KOPT-K1 (cell line): ENCODE measurements around the gene PHF21A.
A peak's percentile ranks its signal among the peaks of the same experiment; 100 is the strongest.

Experiments used
- H3K27ac ChIP-seq: fragments of 200-600 bp; sonication (generic); 2 replicates; pipeline ENCODE4 v1.5.1; 2016; ENCODE audit warnings: antibody characterized with exemption, mild to moderate bottlenecking, low read depth, low read length; ENCODE audit not compliant: poor library complexity, severe bottlenecking
- H3K36me3 ChIP-seq: fragments of 200-600 bp; sonication (generic); 2 replicates; pipeline ENCODE4 v1.5.1; 2017; ENCODE audit warnings: antibody characterized with exemption, mild to moderate bottlenecking, low read length, moderate library complexity; ENCODE audit not compliant: insufficient read depth
- H3K9me3 ChIP-seq: fragments of 200-600 bp; sonication (generic); 2 replicates; pipeline ENCODE4 v1.5.1; 2017; ENCODE audit warnings: antibody characterized with exemption, low read length, mild to moderate bottlenecking; ENCODE audit not compliant: insufficient read depth, poor library complexity, severe bottlenecking

Gene PHF21A

DNA sequence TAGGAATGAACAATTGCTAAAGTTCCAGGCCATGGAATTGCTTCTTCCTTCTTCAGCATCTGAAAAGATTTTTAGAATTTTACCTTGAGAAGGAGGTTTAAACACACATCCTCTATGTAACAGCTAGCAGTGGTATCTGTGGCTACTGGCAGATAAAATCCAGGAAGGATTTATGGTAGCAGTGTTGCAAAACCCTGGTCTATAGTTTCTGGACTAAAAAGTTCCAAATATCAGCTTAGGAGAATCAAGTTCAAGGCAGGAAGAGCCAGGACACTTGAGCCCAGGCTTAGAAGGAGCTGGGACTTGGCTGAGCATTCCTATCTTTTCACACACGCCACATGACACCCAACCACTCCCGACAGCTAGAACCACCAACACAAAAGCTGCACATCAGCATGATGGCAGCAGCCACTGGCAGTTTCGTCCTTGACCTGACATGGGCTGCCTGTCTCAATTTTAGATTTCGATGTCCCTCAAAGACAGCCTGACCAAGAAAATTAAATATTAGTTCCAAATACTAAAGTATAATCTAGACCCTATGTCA lies 184.7 kb downstream of the PHF21A start:
- Histone ChIP-seq H3K27ac (no peak overlapping the region), H3K9me3 (no peaks in the 10 kb centered on the region), H3K36me3 (peaks cover 58% of the 10 kb centered on the region)

DNA sequence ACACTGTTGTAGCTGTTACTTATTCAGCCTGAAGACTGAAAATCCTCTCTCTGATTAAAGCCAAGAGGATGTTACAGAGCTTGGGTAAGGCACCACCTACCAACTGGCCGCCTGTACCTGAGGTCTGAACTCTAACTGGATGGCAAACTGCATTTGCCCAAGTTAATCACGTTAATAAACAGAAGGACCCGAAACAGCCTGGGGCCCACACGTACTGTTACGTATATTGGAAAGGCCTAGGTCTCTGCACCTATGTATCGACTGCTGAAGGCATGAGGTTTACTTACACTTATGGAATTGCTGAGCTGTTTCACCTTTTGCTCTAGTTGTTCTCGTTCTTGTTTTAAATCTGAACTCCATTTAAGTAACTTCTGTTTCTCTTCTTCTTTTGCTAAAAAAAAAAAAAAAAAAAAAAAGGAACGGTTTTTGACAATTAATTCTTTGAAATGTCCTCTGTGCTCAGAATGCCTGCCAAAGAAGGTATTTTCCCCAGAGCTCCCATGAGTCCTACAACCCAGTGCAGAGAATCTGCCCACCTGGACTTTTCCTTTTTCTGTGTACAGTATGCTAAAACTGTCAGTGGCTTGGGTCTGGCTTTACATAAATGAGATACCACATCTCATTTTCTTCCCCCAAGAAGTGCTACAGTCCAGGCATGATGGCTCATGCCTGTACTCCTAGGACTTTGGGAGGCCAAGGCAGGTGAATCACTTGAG lies 185.7 kb downstream of the PHF21A start:
- no peaks in the 10 kb centered on the region for H3K9me3 ChIP-seq
- H3K27ac ChIP-seq = no peak overlapping the region
- peaks cover 58% of the 10 kb centered on the region for H3K36me3 ChIP-seq

DNA sequence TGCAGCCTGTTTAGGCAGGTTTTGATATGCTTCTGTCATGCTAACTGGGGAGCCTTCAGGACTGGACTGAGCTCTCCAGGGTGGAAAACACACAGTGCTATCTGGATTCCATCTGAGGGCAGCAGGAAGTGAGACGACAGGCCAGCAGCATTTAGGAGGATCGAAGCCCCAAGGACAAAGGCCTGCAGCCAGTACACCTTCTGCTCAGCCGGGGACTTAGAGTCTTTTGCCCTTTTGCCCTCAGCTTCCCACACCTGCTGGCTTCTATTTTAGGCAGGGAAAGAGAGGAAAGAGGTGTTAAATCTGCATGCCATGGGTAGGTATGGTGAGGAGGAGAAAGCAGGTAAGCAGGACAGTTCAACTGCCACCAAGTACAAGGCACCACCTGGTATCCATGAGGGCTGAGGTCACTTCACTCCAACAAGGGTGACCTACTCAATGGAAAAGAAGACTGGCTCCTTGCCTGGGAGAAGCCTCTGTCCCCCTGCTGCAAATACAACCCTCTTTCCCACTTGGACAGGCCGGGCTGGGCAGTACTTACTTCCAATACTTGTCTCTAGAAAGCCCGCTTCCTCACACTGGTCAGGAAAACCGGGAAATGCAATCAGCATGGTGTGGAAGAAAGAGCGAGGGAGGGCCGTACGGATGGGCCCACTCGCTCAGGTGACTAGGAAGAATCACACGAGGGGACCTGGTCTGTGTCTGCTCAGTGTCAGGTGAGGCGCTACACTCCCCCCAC lies 186.5 kb downstream of the PHF21A start:
- Histone ChIP-seq H3K9me3 (no peaks in the 10 kb centered on the region), H3K27ac (no peak overlapping the region), H3K36me3 (peaks cover 58% of the 10 kb centered on the region)

DNA sequence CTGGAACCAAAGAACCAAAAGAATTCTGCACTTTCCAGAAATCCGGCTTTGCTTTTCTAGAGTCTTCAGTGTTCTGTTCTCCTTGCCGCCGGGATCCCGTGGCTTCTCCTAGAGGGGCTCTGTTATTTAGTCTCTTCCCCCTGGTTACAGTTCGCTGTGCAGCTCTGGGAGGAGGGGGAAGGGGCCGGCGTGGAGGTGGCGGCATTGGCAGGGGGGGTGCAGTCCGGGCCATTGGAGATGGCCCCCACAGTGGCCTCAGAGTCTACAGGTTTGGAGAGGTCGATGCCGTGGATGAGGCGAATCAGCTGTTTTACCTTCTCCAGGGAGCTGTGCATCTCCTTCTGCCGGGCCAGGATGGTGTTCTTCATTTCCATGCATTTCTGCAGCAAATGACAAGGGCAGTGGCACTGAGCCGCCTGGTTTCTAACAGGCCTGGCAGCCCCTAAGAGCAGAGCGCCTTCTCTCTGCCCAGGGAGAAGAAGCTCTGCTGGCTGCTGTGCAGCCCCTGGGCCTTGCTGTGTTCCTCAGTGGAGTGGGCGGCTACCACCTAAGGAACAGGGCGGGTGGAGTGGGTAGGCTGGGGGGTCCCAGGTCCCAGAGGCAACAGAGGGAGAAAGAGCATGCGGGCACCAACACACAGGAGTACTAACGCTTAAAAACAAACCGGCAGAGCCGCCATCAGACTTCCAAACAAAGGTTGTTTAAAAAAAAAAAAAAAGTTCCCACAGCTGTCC lies 187.2 kb downstream of the PHF21A start:
- Histone ChIP-seq H3K9me3 (no peaks in the 10 kb centered on the region), H3K36me3 (peaks cover 58% of the 10 kb centered on the region), H3K27ac (no peak overlapping the region)

DNA sequence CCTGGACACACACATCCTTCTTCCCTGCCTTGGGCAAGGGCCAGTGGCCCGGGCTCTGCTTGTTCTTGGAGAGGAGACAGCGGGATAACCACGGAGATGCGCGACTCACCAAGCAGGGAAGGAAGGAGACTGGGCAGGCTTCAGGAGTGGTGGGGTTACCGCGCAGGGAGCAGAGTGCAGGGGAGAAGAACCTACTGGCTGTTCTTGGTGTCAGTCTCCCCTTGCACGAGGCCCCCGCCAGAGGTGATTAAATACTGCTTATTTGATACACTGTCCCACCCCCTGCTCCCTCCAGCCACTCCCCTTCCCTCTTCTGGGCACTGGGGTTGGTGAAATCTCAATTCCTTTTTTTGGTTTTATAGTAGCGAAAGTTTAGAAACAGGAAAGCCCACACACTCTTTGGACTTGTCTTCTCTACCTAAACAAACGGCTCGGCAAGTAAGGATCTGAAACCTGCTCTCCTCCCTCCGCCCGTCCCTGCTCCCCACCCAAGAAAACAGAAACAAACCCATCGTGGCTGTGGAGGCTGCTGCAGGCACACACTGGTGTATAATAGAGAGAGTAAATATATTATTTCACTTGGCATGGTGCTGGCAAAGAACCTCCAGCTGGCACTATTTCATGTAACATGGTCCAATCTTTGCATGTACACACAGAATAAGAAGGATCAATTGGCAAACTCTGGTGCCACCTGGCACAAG lies 188.0 kb downstream of the PHF21A start:
- H3K36me3 ChIP-seq = peaks cover 57% of the 10 kb centered on the region
- H3K9me3 ChIP-seq = no peaks in the 10 kb centered on the region

DNA sequence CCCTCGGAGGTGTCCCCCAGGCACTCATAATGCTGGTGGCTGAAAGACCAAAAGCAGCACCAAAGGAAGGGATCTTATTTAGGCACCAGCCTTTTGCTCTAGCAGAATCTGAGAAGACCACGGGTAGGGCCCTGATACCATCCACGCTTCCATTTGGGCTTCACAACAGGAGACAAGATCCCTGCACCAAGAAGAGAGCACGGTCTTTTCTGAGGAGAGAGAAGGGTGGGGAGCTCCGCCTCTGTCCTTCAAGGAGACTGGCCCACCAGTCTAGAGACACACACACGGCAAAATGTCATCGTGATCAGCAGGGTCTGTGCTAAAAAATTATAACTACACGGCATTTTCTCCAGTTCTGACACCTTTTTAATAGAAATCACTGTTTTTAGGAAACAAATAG lies 189.0 kb downstream of the PHF21A start:
- H3K36me3 ChIP-seq = peaks cover 48% of the 10 kb centered on the region
- no peak overlapping the region for H3K27ac ChIP-seq
- no peaks in the 10 kb centered on the region for H3K9me3 ChIP-seq

More for the DNA sequence above, 188.0 kb downstream of the PHF21A start:
- no peak overlapping the region for H3K27ac ChIP-seq

DNA sequence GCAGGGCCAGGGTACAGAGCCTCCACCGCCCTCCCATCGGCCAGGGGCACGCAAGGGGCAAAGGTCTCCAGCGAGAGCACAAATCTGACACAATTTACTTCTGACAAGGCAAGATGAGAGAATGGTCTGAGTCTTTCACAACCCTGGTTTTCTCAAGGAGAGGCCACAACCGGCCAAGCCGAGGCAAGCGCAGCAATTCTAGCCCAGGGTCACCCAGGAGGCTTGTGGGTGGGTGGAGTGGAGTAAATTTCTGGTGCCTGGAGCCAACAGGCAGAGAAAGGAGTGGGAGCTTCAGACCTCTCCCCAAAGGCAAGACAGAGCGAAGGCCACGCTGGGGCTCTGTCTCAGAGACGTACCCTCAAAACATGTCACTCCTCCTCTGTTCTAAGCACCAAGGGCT lies 189.5 kb downstream of the PHF21A start:
- Histone ChIP-seq H3K36me3 (peaks cover 44% of the 10 kb centered on the region), H3K9me3 (no peaks in the 10 kb centered on the region), H3K27ac (no peak overlapping the region)

DNA sequence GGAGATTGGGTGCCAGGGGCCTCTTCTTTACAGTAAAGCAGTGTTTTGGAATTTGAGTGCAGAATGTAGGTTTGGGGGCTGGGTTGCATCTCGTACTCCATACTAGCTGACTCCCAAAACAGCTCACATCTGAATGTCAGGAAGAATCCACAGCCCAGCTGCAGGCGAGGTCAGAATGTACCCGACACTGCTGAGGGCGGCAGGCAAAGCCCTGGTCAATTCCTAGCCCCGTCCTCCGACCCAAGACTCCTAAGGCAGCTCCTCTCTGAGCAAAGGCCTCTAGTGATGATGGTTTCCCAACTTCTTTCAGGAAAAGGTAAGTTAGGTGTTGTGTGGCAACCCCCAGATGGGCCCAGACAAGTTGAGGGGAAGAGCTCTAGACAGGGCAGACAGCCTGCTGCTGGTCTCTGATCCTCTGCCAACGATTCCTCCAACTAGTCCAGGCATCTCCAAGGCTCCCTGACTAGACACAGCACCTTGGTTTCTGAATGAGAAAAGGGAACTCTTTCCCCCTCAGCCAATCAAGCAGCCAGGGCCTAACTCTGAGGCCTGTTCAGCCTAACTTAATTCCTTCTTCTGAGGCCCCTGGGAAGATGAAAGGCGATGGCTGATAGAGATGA lies 190.2 kb downstream of the PHF21A start:
- no peak overlapping the region for H3K27ac ChIP-seq
- peaks cover 37% of the 10 kb centered on the region for H3K36me3 ChIP-seq
- H3K9me3 ChIP-seq = no peaks in the 10 kb centered on the region

DNA sequence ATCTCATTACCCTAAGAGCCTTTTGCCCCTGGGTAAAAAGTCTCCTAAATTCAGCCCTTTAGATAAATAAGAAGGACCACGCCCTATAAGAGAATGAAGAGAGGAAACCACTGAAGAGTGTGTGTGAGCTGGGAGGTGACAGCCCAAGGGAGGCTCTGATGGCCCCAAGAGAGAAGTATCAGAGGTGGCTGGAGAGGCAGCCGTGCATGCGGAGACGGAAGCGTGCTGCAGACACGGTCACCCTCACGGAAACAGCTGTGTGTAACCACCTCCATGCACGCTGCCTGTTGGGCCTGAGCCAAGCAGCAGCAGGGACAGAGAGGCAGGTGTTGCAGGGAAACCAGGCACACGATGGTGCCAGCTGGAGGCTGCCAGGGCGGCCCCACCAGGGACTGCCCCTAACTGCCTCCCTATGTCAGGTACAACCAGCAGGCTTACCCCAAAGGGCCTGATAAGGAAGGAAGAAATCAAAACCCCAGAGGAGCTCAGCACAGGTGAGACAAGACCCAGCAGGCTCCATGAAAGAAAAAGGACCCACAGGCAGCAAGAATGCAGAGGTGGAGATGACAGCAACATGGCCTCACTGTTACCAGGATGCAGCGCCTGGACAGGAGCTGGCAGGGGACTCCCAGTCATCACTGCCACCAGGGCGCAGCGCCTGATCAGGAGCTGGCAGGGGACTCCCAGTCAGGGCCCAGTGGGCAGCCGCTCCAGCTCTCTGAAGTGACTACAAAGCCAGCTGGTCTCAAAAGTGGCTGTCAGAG lies 191.0 kb downstream of the PHF21A start:
- Histone ChIP-seq H3K36me3 (peaks cover 29% of the 10 kb centered on the region), H3K9me3 (no peaks in the 10 kb centered on the region), H3K27ac (no peak overlapping the region)

DNA sequence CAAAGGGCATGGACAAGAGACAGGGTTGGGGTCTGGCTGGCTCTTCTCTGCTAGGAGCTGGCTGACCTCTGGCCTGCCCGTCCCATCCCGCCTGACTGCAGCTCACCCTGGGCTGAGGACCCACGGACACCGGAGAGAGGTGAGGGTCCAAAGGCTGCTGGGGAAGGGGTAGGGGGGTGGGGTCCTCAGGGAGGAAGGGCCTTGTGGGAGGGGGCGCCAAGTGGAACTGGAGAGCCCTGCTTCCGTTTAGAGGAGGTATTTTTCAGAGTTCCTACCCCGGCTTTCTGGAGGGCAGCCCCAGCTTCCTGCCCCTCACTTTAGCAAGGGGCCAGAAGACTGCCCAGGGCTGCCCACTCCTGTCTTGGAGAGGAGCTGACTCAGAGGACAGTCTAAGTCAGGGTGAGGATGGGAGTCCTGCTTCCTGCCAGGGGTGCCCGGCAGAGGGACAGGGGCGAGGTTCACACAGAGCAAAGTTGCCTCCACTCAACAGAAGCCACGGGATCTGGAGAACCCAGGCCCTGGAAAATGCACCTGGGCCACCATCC lies 191.7 kb downstream of the PHF21A start:
- H3K9me3 ChIP-seq = no peaks in the 10 kb centered on the region
- H3K36me3 ChIP-seq = peaks cover 22% of the 10 kb centered on the region
- no peak overlapping the region for H3K27ac ChIP-seq

DNA sequence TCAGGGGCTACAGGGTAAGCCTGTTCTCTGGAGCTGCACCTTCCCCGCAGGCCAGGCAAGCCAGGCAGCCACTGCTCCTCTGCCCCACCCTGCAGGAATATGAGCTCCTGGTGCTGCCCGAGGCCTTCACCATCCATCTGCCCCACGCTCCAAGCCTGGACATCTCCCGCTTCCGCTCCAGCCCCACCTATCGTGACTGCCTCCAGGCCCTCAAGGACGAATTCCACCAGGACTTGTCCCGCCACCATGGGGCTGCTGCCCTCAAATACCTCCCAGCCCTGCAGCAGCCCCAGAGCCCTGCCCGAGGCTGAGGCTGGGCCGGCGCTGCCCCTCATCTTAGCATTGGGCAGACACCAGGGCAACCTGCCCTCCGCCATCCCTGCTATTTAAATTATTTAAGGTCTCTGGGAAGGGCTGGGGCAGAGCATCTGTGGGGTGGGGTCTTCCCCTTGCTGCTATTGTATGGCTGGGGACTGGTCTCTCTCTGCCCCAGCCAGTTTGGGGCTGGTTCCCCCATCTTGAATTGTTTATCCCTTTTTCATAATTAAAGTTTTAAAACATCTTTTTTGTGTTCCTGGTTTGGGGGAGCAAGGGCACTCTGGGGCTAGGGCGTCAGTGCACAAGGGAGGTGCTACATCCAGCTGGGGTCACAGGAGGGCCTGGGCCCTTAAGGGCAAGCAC lies 192.6 kb downstream of the PHF21A start:
- no peaks in the 10 kb centered on the region for H3K9me3 ChIP-seq
- no peak overlapping the region for H3K27ac ChIP-seq
- H3K36me3 ChIP-seq = peaks cover 13% of the 10 kb centered on the region

DNA sequence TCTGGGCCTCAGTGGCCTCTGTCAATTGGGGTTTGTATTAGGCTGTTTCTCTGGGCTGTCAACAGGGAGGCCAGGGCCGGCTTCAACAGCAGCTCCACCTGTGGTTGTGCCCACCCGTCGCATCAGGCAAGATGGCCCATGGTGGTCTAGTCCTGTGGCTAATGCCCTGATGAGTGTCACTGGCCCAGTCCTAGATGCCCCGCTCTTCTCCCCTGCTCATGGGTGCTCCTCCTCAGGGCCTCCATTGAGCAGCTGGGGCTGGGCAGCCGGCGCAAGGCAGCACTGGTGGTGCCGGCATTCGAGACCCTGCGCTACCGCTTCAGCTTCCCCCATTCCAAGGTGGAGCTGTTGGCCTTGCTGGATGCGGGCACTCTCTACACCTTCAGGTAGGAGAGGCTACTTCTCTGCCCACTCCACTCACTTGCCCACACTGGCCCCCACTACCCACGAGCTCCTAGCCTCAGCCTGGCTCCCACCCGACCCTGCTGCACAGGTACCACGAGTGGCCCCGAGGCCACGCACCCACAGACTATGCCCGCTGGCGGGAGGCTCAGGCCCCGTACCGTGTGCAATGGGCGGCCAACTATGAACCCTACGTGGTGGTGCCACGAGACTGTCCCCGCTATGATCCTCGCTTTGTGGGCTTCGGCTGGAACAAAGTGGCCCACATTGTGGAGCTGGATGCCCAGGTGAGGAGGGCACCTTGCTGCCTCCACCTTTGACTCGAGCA lies 193.4 kb downstream of the PHF21A start:
- Histone ChIP-seq H3K9me3 (no peaks in the 10 kb centered on the region), H3K36me3 (peaks cover 6% of the 10 kb centered on the region; the same call in 1 of the 2 replicates), H3K27ac (no peak overlapping the region)

DNA sequence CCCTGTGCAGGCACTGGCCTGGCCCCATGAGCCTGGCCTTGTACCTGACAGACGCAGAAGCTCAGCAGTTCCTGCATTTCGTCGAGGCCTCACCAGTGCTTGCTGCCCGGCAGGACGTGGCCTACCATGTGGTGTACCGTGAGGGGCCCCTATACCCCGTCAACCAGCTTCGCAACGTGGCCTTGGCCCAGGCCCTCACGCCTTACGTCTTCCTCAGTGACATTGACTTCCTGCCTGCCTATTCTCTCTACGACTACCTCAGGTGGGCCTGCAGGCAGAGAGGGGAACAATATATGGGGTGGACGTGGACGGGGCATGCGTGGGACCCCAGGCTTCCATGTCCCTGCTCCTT lies 193.9 kb downstream of the PHF21A start:
- H3K9me3 ChIP-seq = no peaks in the 10 kb centered on the region
- peaks cover 5% of the 10 kb centered on the region; the same call in 1 of the 2 replicates for H3K36me3 ChIP-seq
- peak overlapping the region; percentile 20 for H3K27ac ChIP-seq
